GM19328 (cell line): ENCODE results near the gene TMEM50A.
"Not testable (repeated sequence)": the region's sequence is repeated elsewhere in the genome, so short reads cannot be mapped to it uniquely, and the experiment has no call there.

ENCODE experiments used
- ATAC-seq: cut with Tn5 transposase; IDR thresholded peaks from one replicate; pipeline ENCODE4 v1.9.1; 2021; ENCODE audit warnings: mild to moderate bottlenecking, moderate library complexity; ENCODE audit not compliant: unreplicated experiment

The TMEM50A gene

DNA sequence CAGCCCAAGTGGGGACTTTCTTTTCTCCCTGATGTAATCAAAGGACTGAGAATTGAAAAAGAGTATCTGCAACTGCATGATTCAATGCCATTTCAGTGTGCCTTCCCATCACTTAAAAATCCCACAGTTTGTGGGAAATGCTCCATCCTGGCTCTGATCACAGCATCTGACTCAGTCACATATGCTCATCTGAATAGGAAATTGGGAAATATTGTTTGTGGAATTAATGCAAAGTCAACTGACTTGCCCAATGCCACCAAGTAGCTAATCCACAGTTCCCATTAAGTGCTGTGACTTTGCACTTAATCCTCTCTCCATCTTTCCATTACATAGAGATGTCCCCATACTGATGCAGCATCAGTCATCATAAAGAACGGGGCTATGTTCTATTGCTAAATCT, 45.0 kb downstream of the TMEM50A start:
- ATAC-seq: not testable (repeated sequence)

DNA sequence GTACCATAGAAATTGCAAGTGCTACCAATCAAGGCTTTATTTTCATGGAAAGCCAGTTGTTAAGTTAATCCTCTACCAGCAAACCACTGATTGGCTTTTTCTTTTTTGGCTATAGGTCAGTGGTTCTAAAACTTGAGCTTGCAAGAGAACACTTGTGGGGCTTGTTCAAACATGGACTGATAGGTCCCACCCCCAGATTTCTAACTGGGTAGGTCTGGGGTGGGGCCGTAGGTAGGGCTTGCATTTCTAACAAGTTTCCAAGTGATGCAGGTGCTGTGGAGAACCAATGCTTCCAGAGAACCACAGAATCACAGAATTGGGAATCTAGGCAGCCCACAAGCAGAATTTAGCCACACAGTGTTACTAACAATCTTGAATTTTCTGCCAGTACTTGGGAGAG, 45.7 kb downstream of the TMEM50A start:
- ATAC-seq: not testable (repeated sequence)

DNA sequence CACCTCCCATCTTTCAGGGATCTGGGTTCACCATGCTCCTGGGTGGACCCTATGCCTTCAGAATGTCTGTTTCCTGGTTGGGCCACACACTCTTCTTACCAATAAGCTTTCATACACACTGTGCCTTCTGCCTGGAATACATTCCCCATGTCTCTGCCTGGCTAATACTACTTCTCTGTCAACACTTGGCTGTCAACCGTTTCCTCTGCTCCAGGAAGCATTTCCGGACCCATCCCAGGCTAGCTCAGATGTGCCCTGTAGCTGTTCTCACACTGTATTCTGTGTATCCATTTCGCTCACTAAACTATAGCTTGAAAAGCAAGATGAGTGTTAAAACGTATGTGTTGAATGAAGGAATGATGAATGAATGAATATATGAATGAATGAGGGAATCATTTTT, 49.0 kb downstream of the TMEM50A start:
- ATAC-seq: not testable (repeated sequence)

DNA sequence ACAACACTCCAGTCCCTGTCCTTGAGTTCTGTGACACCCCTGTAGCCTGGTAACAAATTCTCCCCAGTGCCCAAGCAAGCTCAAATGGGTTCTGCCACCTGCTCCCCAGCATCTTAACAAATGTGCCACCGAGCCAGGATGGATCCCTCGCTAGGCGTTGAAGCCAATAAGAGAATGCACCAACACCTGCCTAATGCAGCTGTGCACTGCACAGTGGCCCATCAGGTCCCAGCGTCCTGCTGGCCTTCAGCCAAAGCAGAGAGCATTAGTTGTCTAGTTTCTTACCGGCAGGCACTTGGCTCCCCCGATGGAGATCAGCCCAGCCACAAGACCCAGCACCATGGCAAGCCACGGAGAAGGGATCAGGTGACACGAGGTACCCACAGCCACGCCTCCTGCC, 50.6 kb downstream of the TMEM50A start:
- not testable (repeated sequence) for ATAC-seq

DNA sequence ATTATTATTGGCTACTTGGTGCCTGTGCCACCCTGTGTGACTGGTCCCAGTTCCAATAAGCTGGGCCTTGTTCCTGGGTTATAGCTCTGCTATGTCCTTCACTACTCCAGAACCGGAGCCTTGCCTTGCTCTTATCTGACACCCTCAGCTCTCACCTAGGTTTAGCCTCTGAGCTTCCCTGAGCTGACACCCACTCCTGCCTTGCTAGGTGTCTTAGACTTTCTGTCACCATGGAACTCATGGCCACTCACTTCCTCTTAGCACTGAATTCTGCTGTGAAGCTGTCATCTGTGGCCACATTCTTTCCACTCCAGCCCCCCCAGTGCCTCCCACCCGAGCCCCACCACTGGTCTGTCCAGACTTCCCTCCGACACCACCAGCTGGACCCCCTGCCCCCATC, 51.6 kb downstream of the TMEM50A start:
- not testable (repeated sequence) for ATAC-seq

DNA sequence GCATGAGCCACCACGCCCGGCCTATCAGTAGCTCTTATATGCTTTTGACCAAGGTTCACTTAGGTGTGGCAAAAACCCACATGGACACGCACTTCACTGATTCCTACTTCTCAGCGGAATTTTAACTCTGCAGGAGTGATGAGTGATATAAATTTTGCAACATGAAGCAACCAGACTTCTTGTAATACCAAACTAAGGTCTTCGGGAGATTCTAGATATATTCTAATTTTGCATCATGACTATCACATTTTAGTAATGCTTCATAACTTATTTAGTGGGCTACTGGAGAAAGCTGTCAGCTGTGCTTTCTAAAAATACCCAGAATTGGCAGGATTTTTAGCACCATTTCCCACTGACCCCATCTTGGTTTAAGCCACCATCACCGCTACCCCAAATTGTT, 54.7 kb downstream of the TMEM50A start:
- ATAC-seq: no peak

DNA sequence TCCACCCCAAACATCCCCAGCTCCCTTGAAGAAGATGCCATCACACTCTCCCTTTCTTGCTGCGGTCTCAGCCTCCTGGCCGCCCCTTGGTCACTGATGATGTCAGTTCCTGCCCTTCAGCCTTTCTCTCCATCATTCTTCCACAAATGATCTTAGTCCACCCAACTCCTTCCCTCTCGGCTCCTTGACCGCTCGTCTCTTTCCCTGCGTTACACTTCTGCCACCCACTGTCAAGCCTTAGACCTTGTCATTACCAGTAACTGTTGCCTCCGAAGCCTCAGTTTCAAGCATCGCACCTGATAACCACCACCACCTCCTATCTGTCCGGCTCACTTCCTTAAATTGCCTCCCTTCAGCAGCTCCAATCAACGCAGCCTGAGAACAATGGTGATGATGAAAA, 59.4 kb downstream of the TMEM50A start:
- not testable (repeated sequence) for ATAC-seq

DNA sequence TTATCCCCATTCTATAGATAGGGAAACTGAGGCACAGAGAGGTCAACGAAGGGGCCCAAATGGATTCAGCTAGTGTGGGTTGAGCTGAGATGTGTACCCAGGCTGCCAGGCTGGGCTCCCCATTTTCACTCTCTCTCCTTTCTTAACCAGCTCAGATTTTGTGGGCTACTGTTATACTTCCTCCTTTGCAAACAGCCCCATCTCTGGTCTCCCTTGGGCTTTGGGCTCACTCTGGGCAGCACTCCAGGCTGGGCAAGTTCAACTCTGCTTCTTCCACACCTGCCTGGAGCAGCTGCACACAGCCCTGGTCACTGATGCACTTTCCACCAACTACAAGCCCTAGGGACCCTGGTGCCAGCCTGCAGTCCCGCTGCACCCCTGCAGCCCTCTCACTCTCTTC, 59.9 kb downstream of the TMEM50A start:
- not testable (repeated sequence) for ATAC-seq

DNA sequence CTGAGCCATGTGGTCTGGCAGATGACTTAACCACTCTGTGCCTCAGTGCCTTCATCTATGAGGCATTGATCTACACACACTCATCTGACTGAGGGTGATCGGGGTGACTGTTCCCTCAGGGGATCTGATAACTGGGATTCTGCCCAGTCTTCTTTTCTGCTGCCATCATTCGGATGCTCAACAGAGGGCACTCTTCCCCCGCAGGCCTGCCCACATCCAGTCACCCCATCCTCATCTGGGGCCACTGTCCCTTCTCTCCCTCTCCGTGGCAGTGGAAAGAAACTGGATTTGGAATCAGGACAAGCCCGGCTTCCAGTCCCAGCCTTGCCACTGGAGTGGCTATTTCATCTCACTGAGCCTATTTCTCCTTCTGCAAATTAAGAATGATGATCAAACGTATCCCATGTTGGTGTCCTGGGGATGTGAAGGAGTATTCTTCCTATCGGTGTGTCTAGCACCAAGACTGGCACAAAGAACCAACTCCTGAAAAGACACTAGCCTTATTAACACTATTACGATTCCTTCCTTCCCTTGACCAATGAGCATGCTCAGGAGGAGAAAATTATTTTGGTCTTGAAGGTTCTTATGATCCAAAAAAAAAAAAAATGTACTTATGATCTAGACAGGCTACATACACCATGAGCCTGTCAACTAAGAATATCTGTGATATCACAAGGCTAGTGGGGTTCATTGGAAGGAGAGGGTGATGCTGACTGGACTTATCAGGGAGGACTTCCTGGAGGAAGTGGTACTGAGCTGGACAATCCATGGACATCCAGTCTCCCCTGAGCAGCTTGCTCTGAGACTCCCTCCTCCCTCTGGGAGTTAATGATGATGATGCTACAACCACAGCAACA, 65.0 kb downstream of the TMEM50A start:
- ATAC-seq: not testable (repeated sequence)

DNA sequence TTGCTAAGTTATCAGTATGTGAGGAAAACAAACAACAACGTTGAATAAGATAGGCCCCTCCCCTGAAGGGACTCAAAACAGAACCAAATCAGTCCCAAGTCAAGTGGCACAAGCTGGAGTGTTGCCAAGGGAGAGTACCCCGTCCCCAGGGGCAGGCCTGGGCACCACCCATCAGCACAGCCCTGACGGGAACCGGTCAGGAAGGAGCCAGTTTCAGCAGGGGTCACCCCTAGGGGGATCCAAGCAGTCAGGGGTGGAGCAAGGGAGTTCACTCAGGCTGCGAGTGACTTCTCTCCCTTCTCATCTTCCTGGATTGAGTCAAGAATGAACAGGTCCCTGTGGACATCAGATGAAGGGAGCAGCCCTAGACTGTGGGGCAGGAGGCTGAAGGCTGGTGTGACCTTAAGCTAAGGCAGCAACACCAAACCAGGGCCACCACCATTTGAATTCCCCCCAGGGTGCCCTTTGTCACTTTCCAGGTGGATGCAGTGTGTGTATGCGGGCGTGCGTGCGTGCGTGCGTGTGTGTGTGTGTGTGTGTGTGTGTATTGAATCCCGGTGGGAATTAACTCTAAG, 67.7 kb downstream of the TMEM50A start:
- not testable (repeated sequence) for ATAC-seq

DNA sequence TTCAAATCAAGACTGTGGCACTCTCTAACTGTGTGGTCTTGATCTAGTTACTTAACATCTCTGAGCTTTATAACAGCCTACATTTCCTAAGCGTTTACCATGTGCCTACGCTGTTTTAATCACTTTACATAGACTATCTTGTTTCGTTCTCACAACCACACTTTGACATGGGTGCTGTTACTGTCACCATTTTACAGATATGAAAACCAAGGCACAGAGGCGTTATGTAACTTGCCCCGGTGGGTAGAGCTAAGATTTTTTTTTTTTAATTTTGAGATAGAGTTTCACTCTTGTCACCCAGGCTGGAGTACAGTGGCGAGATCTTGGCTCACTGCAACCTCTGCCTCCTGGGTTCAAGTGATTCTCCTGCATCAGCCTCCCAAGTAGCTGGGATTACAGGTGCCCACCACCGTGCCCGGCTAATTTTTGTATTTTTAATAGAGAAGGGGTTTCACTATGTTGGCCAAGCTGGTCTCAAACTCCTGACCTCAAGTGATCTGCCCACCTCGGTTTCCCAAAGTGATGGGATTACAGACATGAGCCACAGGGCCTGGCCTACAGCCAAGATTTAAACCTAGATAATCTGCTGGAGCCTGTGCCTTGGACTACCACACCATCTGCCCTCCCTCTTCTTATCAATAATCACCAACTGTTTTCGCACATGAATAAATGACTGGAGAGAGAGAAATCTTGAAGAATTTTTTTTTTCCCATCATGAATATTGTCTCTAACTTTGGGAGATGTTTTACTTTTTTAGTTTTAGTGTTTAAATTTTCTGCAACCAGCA, 71.7 kb downstream of the TMEM50A start:
- not testable (repeated sequence) for ATAC-seq
